ENCODE results near the gene ITPR3. TPM values are rescaled to one million over a fixed set of nuclear protein-coding genes. Genes with fewer than 3 reads are reported as not detected.
A peak's percentile ranks its signal among the peaks of the same experiment; 100 is the strongest.

ITPR3 gene
- total RNA-seq, 1 donor from 2014 or later, result 26.9 TPM

GRCh38 chr6:33740204-33740608 lies 119.1 kb downstream of the ITPR3 start:
- DNase-seq, result no peak

GRCh38 chr6:33740794-33741193 lies 119.7 kb downstream of the ITPR3 start:
- DNase-seq, result no peak

- DNase-seq, result peak; percentile 5
These were observed 121.0 kb downstream of the ITPR3 start for GRCh38 chr6:33742092-33742491.

- no peak for DNase-seq
These were observed 121.7 kb downstream of the ITPR3 start for GRCh38 chr6:33742837-33743236.

- DNase-seq, result peak; percentile 83
These were observed 123.1 kb downstream of the ITPR3 start for GRCh38 chr6:33744001-33744848.

- no peak for DNase-seq
These were observed 123.9 kb downstream of the ITPR3 start for GRCh38 chr6:33744895-33745546.

GRCh38 chr6:33745548-33745947 lies 124.4 kb downstream of the ITPR3 start:
- no peak for DNase-seq

Other genes with a start within 250 kb of the ITPR3 start
- 12.4 and 34.3 TPM in 2 replicates for gene KIFC1, start 229.5 kb upstream of the ITPR3 start, total RNA-seq
- gene PHF1, start 210.3 kb upstream of the ITPR3 start, total RNA-seq, result 14.4 and 16.5 TPM in 2 replicates
- 61.3 and 61.7 TPM in 2 replicates for gene CUTA, start 203.2 kb upstream of the ITPR3 start, total RNA-seq
- gene SYNGAP1, start 201.3 kb upstream of the ITPR3 start, total RNA-seq, result 2.4 and 2.5 TPM in 2 replicates
- 5.5 and 6.3 TPM in 2 replicates for gene ZBTB9, start 166.7 kb upstream of the ITPR3 start, total RNA-seq
- 23.5 and 24.3 TPM in 2 replicates for gene BAK1, start 41.0 kb upstream of the ITPR3 start, total RNA-seq
- gene UQCC2, start 90.4 kb downstream of the ITPR3 start, total RNA-seq, result 9.4 and 12.3 TPM in 2 replicates
- under 0.01 and 0.05 TPM in 2 replicates for gene IP6K3, start 125.6 kb downstream of the ITPR3 start, total RNA-seq
- gene LEMD2, start 167.8 kb downstream of the ITPR3 start, total RNA-seq, result 53.8 and 58.5 TPM in 2 replicates
- not detected in 2 replicates for gene MLN, start 182.7 kb downstream of the ITPR3 start, total RNA-seq